DMS79 (cell line): ENCODE data around the gene CCNJL.
"Not testable (repeated sequence)": the region's sequence is repeated elsewhere in the genome, so short reads cannot be mapped to it uniquely, and the experiment has no call there.

Experiments used
- DNase-seq: peaks from one replicate; lab custom pipeline; 2025; lab: John Stamatoyannopoulos, UW

CCNJL gene

DNA sequence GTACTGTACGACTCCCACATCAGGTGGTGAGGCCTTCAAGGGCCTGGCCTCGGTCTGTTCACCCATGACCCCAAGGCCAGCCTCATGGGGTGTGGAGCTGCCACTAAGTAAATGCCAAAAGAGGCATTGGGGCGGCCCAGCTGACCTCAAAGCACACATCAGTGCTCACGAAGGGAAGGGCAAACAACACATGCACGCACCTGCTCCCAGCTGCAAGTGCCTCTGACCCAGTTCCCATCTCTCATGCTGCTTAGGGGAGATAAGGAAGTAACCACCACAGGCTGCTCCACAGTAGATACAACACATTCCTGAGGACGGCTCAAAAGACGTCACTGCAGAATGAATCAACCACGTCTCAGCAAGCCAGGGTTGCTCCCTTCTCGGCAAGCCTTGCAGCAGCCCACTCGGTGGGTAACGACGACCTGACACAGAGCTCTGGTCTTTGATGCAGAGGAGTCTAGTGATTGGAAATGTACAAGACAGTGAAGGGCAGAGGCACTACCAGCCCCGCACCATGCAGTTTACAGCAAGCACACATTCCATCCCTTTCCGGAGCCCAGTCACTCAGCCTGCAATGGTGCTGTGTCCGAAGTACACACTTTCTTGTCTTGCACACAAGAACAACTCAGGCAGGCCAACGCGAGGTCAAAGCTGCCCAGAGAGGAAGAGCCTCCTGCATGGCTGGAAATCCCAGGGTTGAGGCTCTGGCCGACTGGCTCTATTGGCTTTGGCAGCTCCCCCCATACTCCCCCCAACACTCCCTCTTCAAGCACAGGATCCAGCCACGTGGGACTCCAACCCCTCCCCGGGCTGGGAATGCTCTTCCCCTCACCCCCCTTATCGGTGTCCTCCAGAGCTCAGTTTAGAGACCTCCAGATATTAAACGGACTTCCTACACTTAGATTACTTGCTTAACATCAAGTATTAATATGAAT lies 51.2 kb downstream of the CCNJL start:
- DNase-seq: no peak

DNA sequence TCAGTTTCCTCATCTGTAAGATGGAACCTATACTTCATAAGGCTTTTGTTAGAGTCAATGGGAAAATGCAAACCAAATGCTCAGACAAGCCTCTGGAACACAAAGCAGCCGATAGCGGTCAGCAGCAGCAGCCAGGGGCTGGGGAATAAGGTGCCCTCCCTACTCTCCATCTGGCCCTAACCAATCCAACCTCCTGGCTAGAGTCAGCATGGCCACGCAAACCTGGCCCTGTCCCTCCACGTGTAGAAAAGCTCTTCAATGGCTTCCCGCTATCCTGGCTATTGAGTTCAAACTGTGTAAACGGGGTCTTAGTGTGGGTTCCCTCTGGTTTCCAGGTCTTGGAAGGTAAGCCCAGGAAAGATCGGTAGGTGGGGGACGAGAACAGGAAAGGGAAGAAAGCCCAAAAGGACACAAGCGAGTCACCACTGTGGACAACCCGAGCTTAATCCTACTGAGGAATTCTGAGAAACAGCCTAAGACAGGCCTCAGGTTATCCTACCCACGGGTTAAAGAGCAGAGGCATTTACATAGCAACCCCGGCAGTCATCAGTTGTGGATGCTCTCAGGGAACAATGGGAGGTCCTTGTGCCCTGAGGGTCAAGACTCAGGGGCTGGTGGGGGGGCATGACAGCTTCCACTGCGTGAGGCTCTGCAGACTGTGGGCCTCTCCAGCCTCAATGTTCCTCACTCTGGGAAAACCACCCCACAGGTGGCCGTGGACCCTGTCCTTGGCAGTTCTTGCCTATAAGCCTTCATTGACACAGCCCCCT lies 52.2 kb downstream of the CCNJL start:
- no peak for DNase-seq

- DNase-seq: no peak
These were observed 53.0 kb downstream of the CCNJL start for GRCh38 chr5:160259341-160259740.

DNA sequence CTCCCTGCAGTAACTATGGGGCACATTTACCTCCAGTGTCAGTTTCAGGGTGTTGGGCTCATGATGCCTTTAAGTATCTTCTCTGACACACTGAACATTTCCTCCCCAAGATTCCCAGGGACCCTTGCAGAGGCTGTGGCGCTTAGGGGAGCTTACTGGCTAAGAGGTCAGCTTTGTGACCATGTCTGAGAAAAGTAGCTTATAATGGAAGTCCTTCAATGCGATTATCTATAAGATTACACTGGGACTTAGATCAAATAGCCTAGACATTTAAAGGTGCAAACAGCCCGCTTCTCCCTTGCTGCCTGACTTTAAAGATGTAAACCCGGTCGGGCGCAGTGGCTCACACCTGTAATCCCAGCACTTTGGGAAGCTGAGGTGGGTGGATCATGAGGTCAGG lies 57.7 kb downstream of the CCNJL start:
- no peak for DNase-seq

- no peak for DNase-seq
These were observed 58.9 kb downstream of the CCNJL start for GRCh38 chr5:160253441-160253840.

- no peak for DNase-seq
These were observed 59.4 kb downstream of the CCNJL start for GRCh38 chr5:160252916-160253315.

DNA sequence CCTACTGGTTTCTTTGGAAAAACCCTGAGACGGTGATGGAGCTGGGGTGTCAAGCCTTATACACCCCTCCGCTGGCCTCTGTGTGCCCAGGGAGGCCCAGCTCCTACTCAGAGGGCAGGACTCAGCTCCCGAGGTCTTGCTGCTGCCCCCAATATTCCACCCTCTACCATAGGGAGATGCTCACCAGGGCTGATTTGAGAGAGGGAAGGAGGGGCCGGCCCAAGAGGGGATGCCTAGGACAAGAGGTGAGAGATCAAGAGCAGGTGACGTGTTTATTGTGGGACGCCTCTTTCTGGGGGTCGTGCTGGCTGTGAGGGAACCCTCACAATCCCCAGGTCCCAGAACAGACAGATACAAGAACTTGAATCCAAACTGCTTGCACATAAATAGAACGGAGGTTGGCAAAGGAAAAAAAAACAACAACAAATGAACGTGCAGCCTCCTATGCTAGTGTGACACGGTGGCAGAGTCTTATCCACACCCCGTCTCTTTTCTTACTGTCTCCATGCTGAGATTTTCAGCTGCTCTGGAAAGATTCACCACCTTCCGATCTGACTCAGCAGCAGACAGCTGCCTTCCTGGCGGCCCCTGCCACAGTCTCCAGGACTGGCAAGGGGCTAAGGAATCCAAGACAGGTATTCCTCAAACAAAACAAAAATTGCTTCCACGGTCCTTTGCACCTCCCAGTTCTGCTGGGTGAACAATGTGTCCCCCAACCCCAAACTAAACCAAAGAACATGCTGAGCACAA lies 60.8 kb downstream of the CCNJL start:
- DNase-seq: no peak

GRCh38 chr5:160250826-160251225 lies 61.5 kb downstream of the CCNJL start:
- no peak for DNase-seq

DNA sequence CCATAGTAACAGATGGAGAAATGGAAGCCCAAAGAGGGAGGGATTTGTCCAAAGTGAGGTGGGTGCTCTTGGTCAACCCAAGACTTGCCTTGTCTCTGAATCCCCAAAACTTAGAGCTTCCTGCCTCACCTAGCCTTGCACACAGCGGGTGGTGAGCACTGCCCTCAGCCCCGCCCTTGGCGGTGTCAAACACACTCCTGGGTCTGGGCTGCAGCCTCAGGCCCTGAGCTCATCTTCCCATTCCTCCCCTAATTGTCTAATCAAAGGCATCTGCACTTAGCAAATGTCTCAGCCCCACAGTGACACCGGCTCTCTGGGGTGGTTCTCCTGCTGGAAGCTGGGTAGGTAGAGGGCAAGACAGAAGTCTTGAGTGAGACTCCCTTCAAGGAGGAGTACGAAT lies 62.1 kb downstream of the CCNJL start:
- no peak for DNase-seq

DNA sequence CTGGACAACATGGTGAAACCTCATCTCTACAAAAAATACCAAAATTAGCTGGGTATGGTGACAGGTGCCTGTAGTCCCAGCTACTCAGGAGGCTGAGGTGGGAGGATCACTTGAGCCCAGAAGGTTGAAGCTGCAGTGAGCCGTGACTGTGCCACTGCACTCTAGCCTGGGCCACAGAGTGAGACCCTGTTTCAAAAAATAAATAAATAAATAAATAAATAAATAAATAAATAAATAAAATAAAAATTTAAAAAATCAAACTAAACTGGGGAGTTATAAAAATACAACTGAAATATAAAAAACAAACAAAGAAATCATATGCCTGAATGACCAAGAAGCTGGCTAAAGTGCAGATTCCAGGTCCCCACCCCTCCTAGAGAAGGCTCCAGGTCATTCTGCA lies 62.8 kb downstream of the CCNJL start:
- not testable (repeated sequence) for DNase-seq

DNA sequence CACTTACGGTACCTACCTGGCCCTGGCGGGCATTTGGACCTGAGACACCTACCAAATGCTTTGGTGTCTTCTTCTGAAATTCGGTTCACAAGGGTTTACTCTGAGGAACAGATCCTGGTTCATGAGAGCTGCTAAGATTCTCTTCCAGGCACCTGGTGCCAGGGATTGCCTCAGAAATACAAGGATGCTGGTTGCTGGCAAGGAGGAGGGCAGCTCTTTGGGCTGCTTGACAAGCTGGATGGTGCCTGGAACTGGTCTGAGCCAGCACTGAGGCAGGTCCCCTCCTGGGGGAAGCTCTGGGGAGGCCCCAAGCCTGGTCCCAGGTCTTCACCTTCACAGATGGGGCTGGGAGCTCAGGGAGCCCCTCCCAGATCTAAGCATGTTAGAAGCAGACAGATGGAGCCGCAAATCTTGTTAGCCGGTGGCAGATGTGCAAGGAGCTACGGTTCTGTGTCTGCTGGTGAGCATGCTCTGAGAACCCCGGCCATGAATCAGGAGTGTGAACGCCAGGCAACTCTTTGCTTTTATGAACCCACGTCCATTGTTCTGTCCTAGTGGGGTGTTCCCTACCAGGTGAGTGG lies 66.8 kb downstream of the CCNJL start:
- DNase-seq: no peak

DNA sequence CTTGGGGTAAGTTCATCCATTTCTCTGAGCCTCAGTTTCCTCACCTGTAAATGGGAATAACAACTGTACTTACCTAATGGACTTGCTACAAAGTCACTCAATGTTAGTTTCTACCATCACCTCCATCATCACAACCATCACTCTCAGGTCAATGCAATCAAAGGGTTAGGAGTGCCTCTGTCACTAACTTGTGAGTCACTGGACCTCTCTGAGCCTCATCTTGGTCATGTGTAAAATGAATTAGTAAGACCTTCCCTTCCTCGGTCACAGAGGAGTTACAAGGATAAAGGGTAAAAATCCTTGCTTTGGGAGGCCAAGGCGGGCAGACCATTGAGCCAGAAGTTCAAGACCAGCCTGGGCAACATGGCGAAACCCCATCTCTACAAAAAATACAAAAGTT lies 70.2 kb downstream of the CCNJL start:
- no peak for DNase-seq

DNA sequence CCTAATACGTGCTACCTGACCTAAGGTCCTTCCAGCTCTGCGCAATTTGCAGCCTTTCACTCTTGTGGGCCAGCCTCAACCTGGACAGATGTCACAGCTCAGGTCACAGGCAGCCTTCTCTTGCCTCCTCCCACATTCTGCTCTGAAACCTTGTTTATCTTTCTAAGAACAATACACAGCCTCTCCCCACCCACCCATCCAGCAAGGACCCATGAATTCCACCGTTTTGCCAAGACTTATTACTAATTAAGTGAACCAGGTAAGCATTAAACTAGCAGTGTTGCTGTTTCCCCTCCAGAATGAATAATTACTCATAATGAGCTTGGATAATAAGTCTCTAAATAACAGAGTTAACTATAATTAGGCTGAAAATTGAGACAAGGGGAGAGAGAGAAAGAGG lies 72.0 kb downstream of the CCNJL start:
- no peak for DNase-seq

DNA sequence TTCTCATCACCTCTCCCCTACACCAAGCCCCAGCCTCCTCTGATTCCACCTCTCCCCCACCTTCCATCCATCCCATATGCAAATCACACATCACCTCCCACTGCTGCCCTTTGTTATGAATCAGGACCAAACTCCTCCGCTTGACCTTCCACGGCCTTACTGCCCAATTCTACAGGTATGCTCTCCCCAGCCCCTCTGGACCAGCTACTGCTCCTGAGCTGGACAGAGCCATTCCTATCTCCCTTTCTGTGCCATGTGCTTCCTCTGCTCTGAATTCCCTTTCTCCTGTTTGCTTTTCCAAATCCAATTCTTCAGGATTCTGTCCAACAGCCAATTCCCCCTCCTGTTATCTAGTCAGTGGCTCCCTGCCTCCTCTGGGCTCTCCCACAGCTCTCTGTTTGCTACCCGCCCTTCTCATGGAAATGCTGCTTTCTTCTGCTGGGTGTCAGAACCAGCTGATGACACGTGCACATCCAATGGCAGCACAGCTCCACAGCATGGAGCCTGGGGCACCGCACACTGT lies 74.7 kb downstream of the CCNJL start:
- no peak for DNase-seq

DNA sequence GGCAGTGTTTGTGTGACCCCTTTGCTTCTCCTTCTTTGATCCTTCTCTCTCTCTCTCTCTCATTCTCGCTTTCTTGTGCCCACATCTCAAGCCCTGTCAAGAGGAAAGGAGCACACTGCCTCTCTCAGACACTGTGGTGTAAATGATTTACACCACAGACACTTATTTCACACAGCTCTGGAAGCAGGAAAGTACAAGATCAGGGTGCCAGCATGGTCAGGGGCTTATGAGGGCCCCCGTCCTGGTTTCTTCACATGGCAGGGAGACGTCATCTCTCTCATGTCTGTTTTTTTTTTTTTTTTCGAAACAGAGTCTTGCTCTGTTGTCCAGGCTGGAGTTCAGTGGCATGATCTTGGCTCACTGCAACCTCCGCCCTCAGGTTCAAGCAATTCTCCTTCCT lies 76.6 kb downstream of the CCNJL start:
- DNase-seq: no peak

DNA sequence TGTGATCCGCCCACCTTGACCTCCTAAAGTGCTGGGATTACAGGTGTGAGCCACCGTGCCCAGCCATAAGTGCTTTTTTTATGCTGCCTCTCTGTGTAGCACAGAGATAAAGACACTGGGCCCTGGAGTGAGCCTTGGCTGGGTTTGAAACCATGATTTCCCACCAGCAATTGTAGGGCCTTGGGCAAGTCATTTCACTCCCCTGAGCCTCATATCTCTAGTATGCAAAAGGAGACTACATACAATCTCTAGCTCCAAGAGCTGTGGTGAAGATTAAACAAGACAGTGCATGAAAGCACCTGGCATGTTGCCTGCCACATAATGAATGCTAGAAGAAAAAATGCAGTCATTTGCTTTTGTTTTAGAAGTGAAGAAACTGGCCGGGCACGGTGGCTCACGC lies 79.1 kb downstream of the CCNJL start:
- no peak for DNase-seq

GRCh38 chr5:160231783-160232342 lies 80.5 kb downstream of the CCNJL start:
- DNase-seq: no peak

- no peak for DNase-seq
These were observed 81.5 kb downstream of the CCNJL start for GRCh38 chr5:160230686-160231527.

DNA sequence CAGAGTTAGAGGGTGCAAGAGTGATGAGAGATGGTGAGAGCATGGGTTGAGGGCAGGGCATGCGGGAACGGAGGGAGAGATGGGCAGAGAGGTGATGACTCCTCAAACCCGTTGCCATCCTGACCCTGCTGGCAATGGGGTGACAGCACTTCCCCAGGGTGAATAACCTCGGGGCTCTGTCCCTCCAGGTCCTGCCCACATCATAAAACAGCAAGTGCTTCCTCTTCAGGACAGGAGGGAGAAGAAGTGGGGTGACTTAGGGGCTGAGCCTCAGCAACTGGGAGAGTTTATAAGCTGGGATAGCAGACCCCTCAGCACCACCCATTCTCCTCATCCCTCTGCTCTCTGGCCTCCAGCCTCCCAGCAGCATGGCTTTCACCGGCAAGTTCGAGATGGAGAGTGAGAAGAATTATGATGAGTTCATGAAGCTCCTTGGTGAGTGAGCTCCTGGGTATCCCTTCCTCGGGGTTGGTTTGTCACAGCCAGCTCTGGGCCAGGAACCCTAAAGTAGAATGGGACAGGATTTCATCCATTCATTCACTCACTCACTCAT lies 83.1 kb downstream of the CCNJL start, which contains the start of gene FABP6:
FABP6 (plus strand) TSS at position 317 of the 553 bp plus-strand sequence; CDS start at position 369, 52 bp downstream.
- DNase-seq: no peak

- no peak for DNase-seq
These were observed 85.4 kb downstream of the CCNJL start for GRCh38 chr5:160227012-160227411.
